ENCODE measurements around the gene RXYLT1.

RXYLT1 gene

GRCh38 chr12:63802012-63802608 is 22.4 kb downstream of the RXYLT1 start:
- H2BK12ac ChIP-seq (ENCODE audit: low read length), result no peak overlapping the region
- no peak overlapping the region for H3K14ac ChIP-seq (ENCODE audit: low read length)
- H3K4me3 ChIP-seq (ENCODE audit: low read depth, low read length), result no peak overlapping the region
- H3K18ac ChIP-seq (ENCODE audit: low read length), result no peak overlapping the region
- no peak overlapping the region for H4K91ac ChIP-seq (ENCODE audit: low read depth, low read length)
- H3K4me2 ChIP-seq (ENCODE audit: low read length), result no peak overlapping the region
- no peak overlapping the region for H3K27ac ChIP-seq (ENCODE audit: low read depth, low read length)
- no peak overlapping the region for H3K9ac ChIP-seq (ENCODE audit: low read length)
- no peak overlapping the region for H3K23ac ChIP-seq (ENCODE audit: low read length)
- no peaks in the 10 kb centered on the region for H3K4me1 ChIP-seq (ENCODE audit: control insufficient read depth in 1 of 2, insufficient read depth in 2 of 2, low read length in 2 of 2)
- peak in 1 of 2 donors; percentile 67 for DNase-seq
- H2AFZ ChIP-seq (ENCODE audit: insufficient read depth, low read length, poor library complexity), result no peak overlapping the region
- no peaks in the 10 kb centered on the region for H3K79me1 ChIP-seq (ENCODE audit: low read length)
- H4K8ac ChIP-seq (ENCODE audit: low read depth, low read length), result no peak overlapping the region
- no peaks in the 10 kb centered on the region for H3K27me3 ChIP-seq (ENCODE audit: insufficient read depth, low read length)
- H2BK5ac ChIP-seq (ENCODE audit: low read depth, low read length, poor library complexity), result no peak overlapping the region
- H2BK120ac ChIP-seq (ENCODE audit: insufficient read depth, low read length, poor library complexity), result no peak overlapping the region
- no CpG with 5 or more reads among the region's 6 CpGs for WGBS (ENCODE audit: extremely low coverage, insufficient coverage, insufficient read length)
- no peak overlapping the region for H4K12ac ChIP-seq (ENCODE audit: low read depth, low read length)
- H3K36me3 ChIP-seq (ENCODE audit: control insufficient read depth in 1 of 2, insufficient read depth in 2 of 2, low read length in 2 of 2), result peaks cover 2% of the 10 kb centered on the region in 2 experiments
- H3K4ac ChIP-seq (ENCODE audit: low read depth, low read length), result no peak overlapping the region
- no peak overlapping the region for H2AK5ac ChIP-seq (ENCODE audit: low read length)
- no peaks in the 10 kb centered on the region for H3K79me2 ChIP-seq (ENCODE audit: control insufficient read depth, insufficient read depth, low read length, poor library complexity)
- no peaks in the 10 kb centered on the region for H3K9me3 ChIP-seq (ENCODE audit: insufficient read depth, low read depth, low read length)

GRCh38 chr12:63804746-63805145 is 25.0 kb downstream of the RXYLT1 start:
- Histone ChIP-seq H3K9me3 (ENCODE audit: insufficient read depth, low read depth, low read length) (no peaks in the 10 kb centered on the region), H3K23ac (ENCODE audit: low read length) (no peak overlapping the region), H2BK12ac (ENCODE audit: low read length) (no peak overlapping the region), H3K4me3 (ENCODE audit: low read depth, low read length) (no peak overlapping the region), H3K18ac (ENCODE audit: low read length) (no peak overlapping the region), H3K4me2 (ENCODE audit: low read length) (no peak overlapping the region), H3K14ac (ENCODE audit: low read length) (no peak overlapping the region), H2AFZ (ENCODE audit: insufficient read depth, low read length, poor library complexity) (no peak overlapping the region), H3K79me2 (ENCODE audit: control insufficient read depth, insufficient read depth, low read length, poor library complexity) (no peaks in the 10 kb centered on the region), H3K36me3 (ENCODE audit: control insufficient read depth in 1 of 2, insufficient read depth in 2 of 2, low read length in 2 of 2) (peaks cover 4 to 6% of the 10 kb centered on the region in 2 experiments), H3K4me1 (ENCODE audit: control insufficient read depth in 1 of 2, insufficient read depth in 2 of 2, low read length in 2 of 2) (no peaks in the 10 kb centered on the region), H3K27ac (ENCODE audit: low read depth, low read length) (no peak overlapping the region), H4K91ac (ENCODE audit: low read depth, low read length) (no peak overlapping the region), H3K9ac (ENCODE audit: low read length) (no peak overlapping the region), H3K79me1 (ENCODE audit: low read length) (no peaks in the 10 kb centered on the region), H2BK5ac (ENCODE audit: low read depth, low read length, poor library complexity) (no peak overlapping the region), H2AK5ac (ENCODE audit: low read length) (no peak overlapping the region), H2BK120ac (ENCODE audit: insufficient read depth, low read length, poor library complexity) (no peak overlapping the region), H4K12ac (ENCODE audit: low read depth, low read length) (no peak overlapping the region), H4K8ac (ENCODE audit: low read depth, low read length) (no peak overlapping the region), H3K27me3 (ENCODE audit: insufficient read depth, low read length) (no peaks in the 10 kb centered on the region), H3K4ac (ENCODE audit: low read depth, low read length) (no peak overlapping the region)
- no peak for DNase-seq
- WGBS (ENCODE audit: extremely low coverage, insufficient coverage, insufficient read length), result no CpG with 5 or more reads among the region's 2 CpGs

- Histone ChIP-seq H3K4ac (ENCODE audit: low read depth, low read length) (no peak overlapping the region), H3K27me3 (ENCODE audit: insufficient read depth, low read length) (no peaks in the 10 kb centered on the region), H3K18ac (ENCODE audit: low read length) (no peak overlapping the region), H2BK12ac (ENCODE audit: low read length) (no peak overlapping the region), H3K4me1 (ENCODE audit: control insufficient read depth in 1 of 2, insufficient read depth in 2 of 2, low read length in 2 of 2) (no peaks in the 10 kb centered on the region), H3K4me2 (ENCODE audit: low read length) (no peak overlapping the region), H3K23ac (ENCODE audit: low read length) (no peak overlapping the region), H2BK120ac (ENCODE audit: insufficient read depth, low read length, poor library complexity) (no peak overlapping the region), H3K9ac (ENCODE audit: low read length) (no peak overlapping the region), H2AFZ (ENCODE audit: insufficient read depth, low read length, poor library complexity) (no peak overlapping the region), H3K14ac (ENCODE audit: low read length) (no peak overlapping the region), H2BK5ac (ENCODE audit: low read depth, low read length, poor library complexity) (no peak overlapping the region), H3K27ac (ENCODE audit: low read depth, low read length) (no peak overlapping the region), H4K12ac (ENCODE audit: low read depth, low read length) (no peak overlapping the region), H3K79me1 (ENCODE audit: low read length) (no peaks in the 10 kb centered on the region), H4K8ac (ENCODE audit: low read depth, low read length) (no peak overlapping the region), H3K36me3 (ENCODE audit: control insufficient read depth in 1 of 2, insufficient read depth in 2 of 2, low read length in 2 of 2) (peaks cover 4 to 6% of the 10 kb centered on the region in 2 experiments), H2AK5ac (ENCODE audit: low read length) (no peak overlapping the region), H3K79me2 (ENCODE audit: control insufficient read depth, insufficient read depth, low read length, poor library complexity) (no peaks in the 10 kb centered on the region), H4K91ac (ENCODE audit: low read depth, low read length) (no peak overlapping the region), H3K4me3 (ENCODE audit: low read depth, low read length) (no peak overlapping the region), H3K9me3 (ENCODE audit: insufficient read depth, low read depth, low read length) (no peaks in the 10 kb centered on the region)
- WGBS (ENCODE audit: extremely low coverage, insufficient coverage, insufficient read length), result no CpG with 5 or more reads among the region's 3 CpGs
- peak; percentile 9 to 34 for DNase-seq
These were observed 26.3 kb downstream of the RXYLT1 start for GRCh38 chr12:63805704-63806672.

GRCh38 chr12:63808631-63809030 is 28.9 kb downstream of the RXYLT1 start:
- H3K9me3 ChIP-seq (ENCODE audit: insufficient read depth, low read depth, low read length), result no peaks in the 10 kb centered on the region
- H3K27me3 ChIP-seq (ENCODE audit: insufficient read depth, low read length), result no peaks in the 10 kb centered on the region
- no peak overlapping the region for H3K14ac ChIP-seq (ENCODE audit: low read length)
- no peak overlapping the region for H2BK12ac ChIP-seq (ENCODE audit: low read length)
- no peak for DNase-seq
- no peaks in the 10 kb centered on the region for H3K4me1 ChIP-seq (ENCODE audit: control insufficient read depth in 1 of 2, insufficient read depth in 2 of 2, low read length in 2 of 2)
- H3K9ac ChIP-seq (ENCODE audit: low read length), result no peak overlapping the region
- H3K4ac ChIP-seq (ENCODE audit: low read depth, low read length), result no peak overlapping the region
- H2BK5ac ChIP-seq (ENCODE audit: low read depth, low read length, poor library complexity), result no peak overlapping the region
- H3K79me1 ChIP-seq (ENCODE audit: low read length), result no peaks in the 10 kb centered on the region
- no peak overlapping the region for H4K91ac ChIP-seq (ENCODE audit: low read depth, low read length)
- H3K4me2 ChIP-seq (ENCODE audit: low read length), result no peak overlapping the region
- H3K23ac ChIP-seq (ENCODE audit: low read length), result no peak overlapping the region
- H3K4me3 ChIP-seq (ENCODE audit: low read depth, low read length), result no peak overlapping the region
- no CpG with 5 or more reads among the region's 5 CpGs for WGBS (ENCODE audit: extremely low coverage, insufficient coverage, insufficient read length)
- no peak overlapping the region for H2BK120ac ChIP-seq (ENCODE audit: insufficient read depth, low read length, poor library complexity)
- no peak overlapping the region for H4K8ac ChIP-seq (ENCODE audit: low read depth, low read length)
- peaks cover 4 to 6% of the 10 kb centered on the region in 2 experiments for H3K36me3 ChIP-seq (ENCODE audit: control insufficient read depth in 1 of 2, insufficient read depth in 2 of 2, low read length in 2 of 2)
- H3K18ac ChIP-seq (ENCODE audit: low read length), result no peak overlapping the region
- no peak overlapping the region for H4K12ac ChIP-seq (ENCODE audit: low read depth, low read length)
- no peak overlapping the region for H2AK5ac ChIP-seq (ENCODE audit: low read length)
- H2AFZ ChIP-seq (ENCODE audit: insufficient read depth, low read length, poor library complexity), result no peak overlapping the region
- no peaks in the 10 kb centered on the region for H3K79me2 ChIP-seq (ENCODE audit: control insufficient read depth, insufficient read depth, low read length, poor library complexity)
- H3K27ac ChIP-seq (ENCODE audit: low read depth, low read length), result no peak overlapping the region
